Left ventricle myocardium inferior (tissue), 1 donor: Measurements from ENCODE around the gene TRIL. TPM values are rescaled to one million over a fixed set of nuclear protein-coding genes. Genes with fewer than 3 reads are reported as not detected.
A peak's percentile ranks its signal among the peaks of the same experiment; 100 is the strongest.

Experiments used
- DNase-seq: peaks from one replicate; pipeline ENCODE4 v3.0.0-alpha.2; 2020
- H3K27ac ChIP-seq: fragments of 200-600 bp; replicated peaks from 2 replicates; pipeline ENCODE4 v1.8.0; 2021
- H3K27me3 ChIP-seq: fragments of 200-600 bp; 2 replicates; pipeline ENCODE4 v1.8.0; 2021; ENCODE audit warnings: low read depth
- H3K36me3 ChIP-seq: fragments of 200-600 bp; 2 replicates; pipeline ENCODE4 v1.8.0; 2021
- H3K4me1 ChIP-seq: fragments of 200-600 bp; 2 replicates; pipeline ENCODE4 v1.8.0; 2021
- H3K4me3 ChIP-seq: fragments of 200-600 bp; 2 replicates; pipeline ENCODE4 v1.8.0; 2021; ENCODE audit warnings: mild to moderate bottlenecking, moderate library complexity
- H3K9me3 ChIP-seq: fragments of 200-600 bp; replicated peaks from 2 replicates; pipeline ENCODE4 v1.8.0; 2021
- intact Hi-C: fragments of 100-400 bp; cut with micrococcal nuclease; formaldehyde crosslinking; loops from one replicate; pipeline ENCODE4 v1.11.0; 2022
- total RNA-seq: library from RNA; stranded (reverse); fragmentation: NEBNext Ultra II Directional; extraction: Animal tissue kit (Norgen Biotek cat#: 25700); gene quantifications from one replicate; pipeline ENCODE4 v1.2.1, GENCODE V29; 2021
- TF ChIP-seq, protein P1 (sequence below): fragments of 200-600 bp; IDR thresholded peaks from 2 replicates; pipeline ENCODE4 v1.8.0; 2021; ENCODE audit warnings: antibody characterized with exemption, mild to moderate bottlenecking, borderline replicate concordance
- donor health status: DM: no; HTN: yes; CAD: no; lungs with severe emphysema.

The TRIL gene
- total RNA-seq, 1 donor from 2014 or later, result 1.9 TPM

DNA sequence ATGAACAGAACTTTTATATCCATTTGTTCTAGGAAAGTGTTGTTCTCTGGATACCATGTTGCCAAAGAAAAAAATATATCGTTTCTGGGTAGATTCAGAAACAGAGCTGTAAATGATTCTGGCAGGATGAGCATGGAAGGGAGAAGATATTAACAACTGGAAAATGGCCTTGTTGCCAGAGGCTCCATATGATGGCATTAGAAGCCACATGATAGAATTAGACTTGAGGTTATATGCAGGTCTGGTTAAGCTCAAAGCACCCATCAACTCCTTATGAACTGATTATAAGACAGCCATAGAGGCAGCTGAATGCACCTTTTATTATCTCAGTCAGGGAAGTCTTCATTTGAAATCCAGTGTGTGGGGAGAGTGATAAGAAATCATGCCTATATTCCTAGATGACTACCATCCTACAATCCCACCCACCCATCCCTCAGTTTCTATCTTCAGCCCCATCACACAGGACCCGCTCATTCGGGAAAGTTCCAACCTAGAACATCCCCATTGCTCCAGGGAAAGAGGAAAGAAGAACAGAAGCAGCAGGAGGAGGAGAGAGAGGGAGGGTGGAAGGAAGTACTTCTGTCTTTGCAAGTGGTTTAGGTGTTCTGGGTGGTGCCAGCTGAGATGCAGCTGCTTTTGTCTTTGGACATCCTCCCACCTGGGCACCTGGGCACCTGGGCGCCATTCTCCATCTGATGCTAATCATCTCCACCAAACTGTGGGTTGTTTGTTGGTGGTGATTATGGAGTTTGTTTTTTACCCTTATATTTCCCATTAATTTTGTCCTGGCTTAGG lies 25.5 kb upstream of the TRIL start:
- Histone ChIP-seq H3K4me1 (peaks cover 43% of the 10 kb centered on the region), H3K9me3 (no peaks in the 10 kb centered on the region), H3K27ac (no peak overlapping the region), H3K27me3 (no peaks in the 10 kb centered on the region), H3K36me3 (no peaks in the 10 kb centered on the region), H3K4me3 (no peak overlapping the region)
- TF ChIP-seq, protein P1, sequence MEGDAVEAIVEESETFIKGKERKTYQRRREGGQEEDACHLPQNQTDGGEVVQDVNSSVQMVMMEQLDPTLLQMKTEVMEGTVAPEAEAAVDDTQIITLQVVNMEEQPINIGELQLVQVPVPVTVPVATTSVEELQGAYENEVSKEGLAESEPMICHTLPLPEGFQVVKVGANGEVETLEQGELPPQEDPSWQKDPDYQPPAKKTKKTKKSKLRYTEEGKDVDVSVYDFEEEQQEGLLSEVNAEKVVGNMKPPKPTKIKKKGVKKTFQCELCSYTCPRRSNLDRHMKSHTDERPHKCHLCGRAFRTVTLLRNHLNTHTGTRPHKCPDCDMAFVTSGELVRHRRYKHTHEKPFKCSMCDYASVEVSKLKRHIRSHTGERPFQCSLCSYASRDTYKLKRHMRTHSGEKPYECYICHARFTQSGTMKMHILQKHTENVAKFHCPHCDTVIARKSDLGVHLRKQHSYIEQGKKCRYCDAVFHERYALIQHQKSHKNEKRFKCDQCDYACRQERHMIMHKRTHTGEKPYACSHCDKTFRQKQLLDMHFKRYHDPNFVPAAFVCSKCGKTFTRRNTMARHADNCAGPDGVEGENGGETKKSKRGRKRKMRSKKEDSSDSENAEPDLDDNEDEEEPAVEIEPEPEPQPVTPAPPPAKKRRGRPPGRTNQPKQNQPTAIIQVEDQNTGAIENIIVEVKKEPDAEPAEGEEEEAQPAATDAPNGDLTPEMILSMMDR, result no peak
- no peak for DNase-seq
- intact Hi-C loops, result no loop called here

DNA sequence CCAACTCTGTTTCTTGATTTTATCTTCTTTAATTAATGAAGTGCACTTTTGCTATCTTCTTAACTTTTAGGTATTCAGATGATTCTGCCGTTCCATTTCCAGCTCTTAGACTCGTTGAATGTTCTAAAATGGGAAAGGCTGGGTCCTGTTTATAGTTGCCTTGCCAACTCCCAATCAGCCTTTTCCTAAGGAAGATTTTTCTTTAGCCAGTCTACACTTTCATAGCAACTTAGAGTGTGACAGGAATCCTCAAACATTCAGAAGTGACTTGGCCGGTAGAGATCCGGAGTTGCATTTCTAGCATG lies 23.0 kb upstream of the TRIL start:
- H3K4me1 ChIP-seq, result peaks cover 24% of the 10 kb centered on the region
- TF ChIP-seq, protein P1, result no peak
- peak overlapping the region; percentile 55 for H3K27ac ChIP-seq
- DNase-seq, result no peak
- intact Hi-C loops, result no loop called here
- no peaks in the 10 kb centered on the region for H3K27me3 ChIP-seq
- no peaks in the 10 kb centered on the region for H3K9me3 ChIP-seq
- H3K4me3 ChIP-seq, result no peak overlapping the region
- H3K36me3 ChIP-seq, result no peaks in the 10 kb centered on the region

DNA sequence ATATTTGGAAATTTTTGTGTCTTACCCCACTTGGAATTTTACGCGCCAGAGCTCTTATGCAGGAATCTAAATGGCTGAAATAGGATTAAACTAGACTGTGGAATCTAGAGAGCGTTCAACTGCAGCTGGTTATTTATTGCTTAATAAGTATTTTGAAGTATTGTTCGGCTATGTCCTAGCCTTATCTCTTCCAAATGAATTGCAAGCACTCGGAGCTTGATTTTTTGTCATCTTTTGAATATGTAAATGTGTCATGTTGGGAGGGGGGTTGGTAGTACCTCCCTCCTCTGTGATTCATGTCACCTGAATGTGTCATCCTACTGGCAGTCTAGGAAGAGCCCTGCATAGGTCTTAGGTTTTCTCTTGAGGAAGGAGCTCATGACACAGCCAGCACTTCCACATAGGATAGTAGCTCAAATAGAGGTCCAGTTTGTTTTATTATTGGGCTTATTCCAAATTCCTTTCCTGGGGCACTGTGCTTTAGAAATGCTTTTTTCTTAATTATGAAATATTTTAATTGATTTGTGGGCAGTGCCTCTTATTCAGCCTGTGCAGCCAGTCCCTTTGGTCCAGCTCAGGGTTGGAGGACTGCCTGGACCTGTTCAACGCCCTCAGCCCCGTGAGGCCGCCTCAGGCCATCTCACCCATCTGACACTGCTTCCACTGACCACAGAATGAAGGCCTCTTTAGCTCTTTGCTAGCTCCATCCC lies 22.5 kb upstream of the TRIL start:
- Histone ChIP-seq H3K27ac (peak overlapping the region; percentile 55), H3K4me3 (no peak overlapping the region), H3K4me1 (peaks cover 19% of the 10 kb centered on the region), H3K9me3 (no peaks in the 10 kb centered on the region), H3K36me3 (no peaks in the 10 kb centered on the region), H3K27me3 (no peaks in the 10 kb centered on the region)
- intact Hi-C loops, result no loop called here
- DNase-seq, result no peak
- TF ChIP-seq, protein P1, result no peak

DNA sequence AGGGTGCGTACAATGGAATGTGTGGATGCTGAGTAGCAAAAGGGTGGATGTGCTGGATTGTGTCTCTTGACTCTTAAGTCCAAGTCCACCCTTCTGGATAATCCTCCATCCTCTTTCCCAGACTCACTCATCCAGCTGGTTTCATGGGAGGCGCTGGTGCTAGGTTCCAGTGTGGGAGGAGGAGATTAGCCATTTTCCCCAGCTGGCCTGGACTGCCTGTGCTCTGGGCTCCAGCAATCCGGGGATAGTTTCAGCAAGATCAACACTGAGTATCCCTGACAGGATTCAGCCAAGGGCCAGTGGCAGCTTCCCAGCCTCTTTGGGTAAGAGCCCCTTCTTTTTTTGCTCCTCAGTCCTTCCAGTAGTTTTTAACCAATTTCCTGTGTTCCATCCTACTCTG lies 21.6 kb upstream of the TRIL start:
- peaks cover 10% of the 10 kb centered on the region for H3K4me1 ChIP-seq
- H3K27me3 ChIP-seq, result no peaks in the 10 kb centered on the region
- no peak overlapping the region for H3K4me3 ChIP-seq
- H3K27ac ChIP-seq, result peak overlapping the region; percentile 55
- H3K9me3 ChIP-seq, result no peaks in the 10 kb centered on the region
- TF ChIP-seq, protein P1, result no peak
- intact Hi-C loops, result no loop called here
- DNase-seq, result peak; percentile 52
- no peaks in the 10 kb centered on the region for H3K36me3 ChIP-seq

DNA sequence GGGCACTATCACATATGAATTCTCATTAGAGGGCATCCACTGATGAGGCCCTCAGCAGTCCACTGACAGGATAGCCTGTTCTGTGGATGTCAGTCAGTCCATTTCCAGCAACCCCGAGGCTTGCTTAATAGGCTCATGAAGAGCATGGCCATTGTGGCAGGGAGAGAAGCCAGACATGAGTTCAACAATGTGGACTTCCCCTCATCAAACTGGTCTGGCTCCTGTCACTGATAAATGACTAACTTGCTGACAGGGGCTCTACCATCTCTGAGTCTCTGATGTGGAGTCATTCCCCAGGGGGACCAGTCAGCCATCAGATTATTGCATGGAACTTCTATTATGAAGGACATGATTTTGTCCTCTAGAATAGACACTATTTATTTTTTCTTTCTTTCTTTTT lies 19.8 kb upstream of the TRIL start:
- intact Hi-C loops, result no loop called here
- no peak overlapping the region for H3K4me3 ChIP-seq
- TF ChIP-seq, protein P1, result no peak
- no peaks in the 10 kb centered on the region for H3K36me3 ChIP-seq
- DNase-seq, result no peak
- H3K9me3 ChIP-seq, result peaks cover 14% of the 10 kb centered on the region
- H3K27ac ChIP-seq, result no peak overlapping the region
- no peaks in the 10 kb centered on the region for H3K4me1 ChIP-seq
- H3K27me3 ChIP-seq, result no peaks in the 10 kb centered on the region
